HCT116 (cell line): Measurements from ENCODE around the gene ACE2. TPM values are rescaled to one million over a fixed set of nuclear protein-coding genes. Genes with fewer than 3 reads are reported as not detected.
"Not testable (repeated sequence)": the region's sequence is repeated elsewhere in the genome, so short reads cannot be mapped to it uniquely, and the experiment has no call there.

Experiments
- ATAC-seq: fragments of 200-7000 bp; cut with Tn5 transposase; 2 replicates; pipeline ENCODE4 v1.9.1; 2020; ENCODE audit warnings: mild to moderate bottlenecking, moderate library complexity
- Bru-seq: library from RNA; stranded (reverse); fragments of 400-500 nt; gene quantifications from one replicate; lab custom pipeline; 2021; lab: Mats Ljungman, UMichigan
- BruChase-seq, 2 experiments: library from RNA; stranded (reverse); fragments of 400-500 nt; gene quantifications; one replicate each; lab custom pipeline; 2021; lab: Mats Ljungman, UMichigan
- BruUV-seq: library from RNA; stranded (reverse); fragments of 400-500 nt; replicated peaks from 2 replicates; lab custom pipeline; 2021; lab: Mats Ljungman, UMichigan
- CTCF ChIA-PET: fragments of 300-600 bp; sonication (Branson Sonifier 250); formaldehyde crosslinking; loops from one replicate; lab custom pipeline; 2021; ENCODE audit warnings: antibody characterized with exemption; lab: Charles Lee
- POLR2A ChIA-PET: fragments of 300-600, 350-600 bp; sonication (Branson Sonifier 250); formaldehyde crosslinking; loops from one replicate; lab custom pipeline; 2021; ENCODE audit warnings: antibody characterized with exemption; lab: Charles Lee
- RAD21 ChIA-PET, 2 experiments: fragments of 300-600 bp; sonication (Branson Sonifier 250); formaldehyde crosslinking; loops; one replicate each; lab custom pipeline; 2023; ENCODE audit warnings: low total read pairs in 2 of 2; ENCODE audit not compliant: uncharacterized antibody in 2 of 2, unreplicated experiment in 2 of 2, low non-redundant PET in 1 of 2; lab: Charles Lee
- DNase-seq: peaks from one replicate; pipeline ENCODE4 v3.0.0-alpha.2; 2010; ENCODE audit warnings: low read depth, low spot score
- H2AFZ ChIP-seq: fragments of 200-600 bp; shearing (Covaris generic), sonication (generic); 2 replicates; pipeline ENCODE4 v1.6.1; 2017; ENCODE audit warnings: low read depth, mixed run types, mixed read lengths, antibody characterized with exemption, low read length; ENCODE audit not compliant: poor library complexity, severe bottlenecking
- H3K27ac ChIP-seq: 2 replicates; pipeline ENCODE4 v1.5.1; 2012; ENCODE audit warnings: low read depth, low read length
- H3K27me3 ChIP-seq: fragments of 200-600 bp; sonication (generic); 2 replicates; pipeline ENCODE4 v1.6.1; 2016; ENCODE audit warnings: mixed run types, low read length, mixed read lengths; ENCODE audit not compliant: insufficient read depth
- H3K36me3 ChIP-seq, 2 experiments: fragments of 200-500 bp in 1 of 2; fragments of 200-600 bp in 1 of 2; sonication (Bioruptor generic) in 1 of 2; sonication (generic) in 1 of 2; 2 replicates each; pipeline versions ENCODE4 v1.5.1 to v1.6.1; 2014 to 2016; ENCODE audit warnings: low read length in 2 of 2, inconsistent platforms in 1 of 2, mixed read lengths in 1 of 2, mixed run types in 1 of 2; ENCODE audit not compliant: insufficient read depth in 2 of 2, control insufficient read depth in 1 of 2
- H3K4me1 ChIP-seq, 2 experiments: fragments of 200-600 bp in 1 of 2; sonication (generic) in 1 of 2; 2 replicates each; pipeline versions ENCODE4 v1.5.1 to v1.6.1; 2012 to 2017; ENCODE audit warnings: low read length in 2 of 2, inconsistent platforms in 1 of 2, mild to moderate bottlenecking in 1 of 2, mixed read lengths in 1 of 2, mixed run types in 1 of 2, moderate library complexity in 1 of 2; ENCODE audit not compliant: insufficient read depth in 2 of 2, control insufficient read depth in 1 of 2
- H3K4me2 ChIP-seq: fragments of 200-600 bp; sonication (generic); 2 replicates; pipeline ENCODE4 v1.6.1; 2017; ENCODE audit warnings: mixed run types, low read length, mixed read lengths
- H3K4me3 ChIP-seq, 2 experiments: fragments of 200-600 bp in 1 of 2; sonication (generic) in 1 of 2; replicated peaks in 1 of 2; 2 replicates each; pipeline ENCODE4 v1.5.1; 2011 to 2016; ENCODE audit warnings: low read length in 2 of 2, control low read depth in 1 of 2, low read depth in 1 of 2, mild to moderate bottlenecking in 1 of 2, mixed read lengths in 1 of 2, mixed run types in 1 of 2
- H3K79me2 ChIP-seq: fragments of 200-600 bp; sonication (generic); 2 replicates; pipeline ENCODE4 v1.6.1; 2017; ENCODE audit warnings: mild to moderate bottlenecking, mixed run types, low read length, moderate library complexity, mixed read lengths; ENCODE audit not compliant: insufficient read depth
- H3K9ac ChIP-seq: fragments of 200-600 bp; sonication (generic); 2 replicates; pipeline ENCODE4 v1.6.1; 2016; ENCODE audit warnings: low read length, mixed read lengths
- H3K9me2 ChIP-seq: fragments of 200-600 bp; sonication (generic), shearing (Covaris generic); 2 replicates; pipeline ENCODE4 v1.6.1; 2017; ENCODE audit warnings: mixed run types, mild to moderate bottlenecking, moderate library complexity; ENCODE audit not compliant: insufficient read depth
- H3K9me3 ChIP-seq, 2 experiments: fragments of 200-500 bp in 1 of 2; fragments of 200-600 bp in 1 of 2; sonication (Bioruptor generic) in 1 of 2; sonication (generic) in 1 of 2; 2 replicates each; pipeline ENCODE4 v1.6.1; 2014 to 2017; ENCODE audit warnings: low read length in 2 of 2, mixed read lengths in 2 of 2, inconsistent platforms in 1 of 2, low read depth in 1 of 2, mild to moderate bottlenecking in 1 of 2, mixed run types in 1 of 2, moderate library complexity in 1 of 2; ENCODE audit not compliant: control insufficient read depth in 1 of 2, insufficient read depth in 1 of 2
- H4K20me1 ChIP-seq: fragments of 200-600 bp; sonication (generic), shearing (Covaris generic); 2 replicates; pipeline ENCODE4 v1.6.1; 2017; ENCODE audit warnings: mixed run types, mild to moderate bottlenecking, moderate library complexity; ENCODE audit not compliant: insufficient read depth
- CEBPB ChIP-seq: IDR thresholded peaks from 2 replicates; pipeline ENCODE4 v1.6.1; 2012; ENCODE audit warnings: low read depth
- JUND ChIP-seq: IDR thresholded peaks from 2 replicates; pipeline ENCODE4 v1.6.1; 2012
- POLR2A ChIP-seq: IDR thresholded peaks from 2 replicates; pipeline ENCODE4 v1.7.0; 2011; ENCODE audit warnings: borderline replicate concordance; ENCODE audit not compliant: insufficient read depth, insufficient read length; ENCODE audit errors: extremely low read depth
- POLR2AphosphoS5 ChIP-seq: IDR thresholded peaks from 2 replicates; pipeline ENCODE4 v1.6.1; 2011; ENCODE audit warnings: mild to moderate bottlenecking, low read depth, low read length, moderate library complexity
- SIN3A ChIP-seq: IDR thresholded peaks from 2 replicates; pipeline ENCODE4 v1.6.1; 2012; ENCODE audit warnings: low read depth
- SRF ChIP-seq: IDR thresholded peaks from 2 replicates; pipeline ENCODE4 v1.6.1; 2012; ENCODE audit warnings: low read depth
- TCF7L2 ChIP-seq: IDR thresholded peaks from 2 replicates; pipeline ENCODE4 v1.7.0; 2011; ENCODE audit warnings: borderline replicate concordance, inconsistent platforms; ENCODE audit not compliant: insufficient read depth, insufficient read length; ENCODE audit errors: extremely low read depth
- YY1 ChIP-seq: IDR thresholded peaks from 2 replicates; pipeline ENCODE4 v1.6.1; 2011; ENCODE audit warnings: low read length, low read depth, moderate library complexity, mild to moderate bottlenecking; ENCODE audit not compliant: insufficient replicate concordance; ENCODE audit errors: extremely low read depth
- ZBTB33 ChIP-seq: IDR thresholded peaks from 2 replicates; pipeline ENCODE4 v1.6.1; 2011; ENCODE audit warnings: mild to moderate bottlenecking, low read length, moderate library complexity; ENCODE audit not compliant: insufficient replicate concordance; ENCODE audit errors: extremely low read depth
- ZFX ChIP-seq: fragments of 450-650 bp; IDR thresholded peaks from 2 replicates; pipeline ENCODE4 v1.6.1; 2017
- ZNF274 ChIP-seq: fragments of 200-500 bp; sonication (Bioruptor generic); IDR thresholded peaks from 2 replicates; pipeline ENCODE4 v1.6.1; 2014; ENCODE audit warnings: mild to moderate bottlenecking, low read depth, low read length, inconsistent platforms
- intact Hi-C: fragments of 100-400 bp; cut with micrococcal nuclease; formaldehyde crosslinking; loops from 2 replicates; pipeline ENCODE4 v1.10.0; 2022
- long read RNA-seq: library from polyadenylated mRNA; unstranded; transcript quantifications from one replicate; pipeline ENCODE4 v2.0.0, GENCODE V29; 2021; ENCODE audit not compliant: unreplicated experiment
- polyA plus RNA-seq: library from polyadenylated mRNA; unstranded; fragments of >200 nt; gene quantifications from 2 replicates; pipeline ENCODE4 v1.2.1, GENCODE V29; 2012; ENCODE audit warnings: missing spikeins
- total RNA-seq: library from RNA; stranded (reverse); gene quantifications from one replicate; pipeline ENCODE4 v1.2.1, GENCODE V29; 2021; ENCODE audit not compliant: unreplicated experiment
- TF ChIP-seq, protein P1 (sequence below): IDR thresholded peaks from 2 replicates; pipeline ENCODE4 v1.6.1; 2012

ACE2 gene
- total RNA-seq (not detected), Bru-seq, nascent RNA (not detected), BruChase-seq, experiment 1, labeled RNA remaining after a 6-hour chase (not detected), BruChase-seq, experiment 2, labeled RNA remaining after a 2-hour chase (not detected)
- not detected in 2 replicates for polyA plus RNA-seq
- long read RNA-seq: 0 reads

DNA sequence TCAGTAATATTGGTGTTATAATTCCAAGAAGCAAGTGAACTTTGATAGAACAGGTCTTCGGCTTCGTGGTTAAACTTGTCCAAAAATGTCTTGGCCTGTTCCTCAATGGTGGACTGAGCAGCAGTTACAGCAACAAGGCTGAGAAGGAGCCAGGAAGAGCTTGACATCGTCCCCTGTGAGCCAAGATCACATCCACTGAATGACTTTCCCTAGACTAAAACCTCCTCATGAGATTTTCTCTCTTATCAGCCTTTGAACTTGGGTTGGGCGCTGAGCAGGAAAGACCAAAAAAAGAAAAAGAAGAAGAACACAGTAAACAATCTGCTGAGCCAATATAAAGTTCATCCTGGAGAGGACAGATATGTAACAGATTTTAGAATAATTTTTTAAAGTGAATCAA is at the start of gene ACE2:
Gene ACE2 (minus strand): TSS at position 216 of the 400 bp plus-strand sequence. CDS start 49 bp downstream, at position 167.
- DNase-seq (no peak), ATAC-seq (no peak)
- peak within 1 kb of the TSS; percentile 26 for H2AFZ ChIP-seq
- no peaks in the 10 kb centered on the region for H3K27me3 ChIP-seq
- peak within 1 kb of the TSS; percentile 33 for H3K4me2 ChIP-seq
- TF ChIP-seq POLR2AphosphoS5: no peak
- no peaks in the 10 kb centered on the region for H4K20me1 ChIP-seq
- no peaks in the 10 kb centered on the region for H3K79me2 ChIP-seq
- BruUV-seq: no TSS peak
- no peak within 1 kb of the TSS for H3K9ac ChIP-seq
- H3K4me3 ChIP-seq: no peak within 1 kb of the TSS
- peaks cover 0 to 12% of the 10 kb centered on the region in 2 experiments; a peak in 2 of 4 replicates for H3K4me1 ChIP-seq
- no peaks in the 10 kb centered on the region for H3K9me2 ChIP-seq
- ChIA-PET POLR2A (no interaction called here), CTCF (no interaction called here), RAD21 (no interaction called here)
- no peak within 1 kb of the TSS for H3K27ac ChIP-seq
- no peaks in the 10 kb centered on the region for H3K9me3 ChIP-seq
- intact Hi-C loops: no loop called here
- no peaks in the 10 kb centered on the region for H3K36me3 ChIP-seq

DNA sequence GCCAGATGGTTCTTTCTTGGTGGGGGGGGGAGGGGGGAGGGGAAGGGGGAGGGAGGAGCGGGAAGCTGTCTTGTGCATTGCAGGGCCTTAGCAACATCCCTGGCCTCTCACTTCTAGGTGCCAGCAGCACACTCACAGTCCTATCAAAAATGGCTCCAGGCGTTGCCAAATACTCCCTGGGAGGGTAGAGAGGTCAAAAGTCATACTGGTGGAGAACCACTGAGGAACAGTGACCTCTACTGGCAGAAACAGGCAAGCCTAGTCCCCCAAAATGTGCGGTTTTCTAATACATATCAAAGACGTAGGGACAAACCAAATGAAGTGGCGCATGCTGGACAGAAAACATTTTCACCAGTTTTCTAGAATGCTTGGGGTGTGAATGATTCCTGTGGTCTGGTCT is 46.8 kb upstream of the ACE2 start:
- H3K4me2 ChIP-seq, POLR2A ChIA-PET, H3K4me3 ChIP-seq, H3K9me2 ChIP-seq, H3K36me3 ChIP-seq, BruUV-seq, DNase-seq, H3K79me2 ChIP-seq, RAD21 ChIA-PET, CTCF ChIA-PET, H3K9me3 ChIP-seq, H3K27me3 ChIP-seq, H2AFZ ChIP-seq, H3K9ac ChIP-seq, H3K4me1 ChIP-seq, H4K20me1 ChIP-seq, H3K27ac ChIP-seq: not testable (repeated sequence)
- intact Hi-C loops: loop anchor here (10.0 kb wide), 1 partner anchor 153 kb away; the partner anchor contains the start of gene PIR
- ATAC-seq: peak; percentile 82

DNA sequence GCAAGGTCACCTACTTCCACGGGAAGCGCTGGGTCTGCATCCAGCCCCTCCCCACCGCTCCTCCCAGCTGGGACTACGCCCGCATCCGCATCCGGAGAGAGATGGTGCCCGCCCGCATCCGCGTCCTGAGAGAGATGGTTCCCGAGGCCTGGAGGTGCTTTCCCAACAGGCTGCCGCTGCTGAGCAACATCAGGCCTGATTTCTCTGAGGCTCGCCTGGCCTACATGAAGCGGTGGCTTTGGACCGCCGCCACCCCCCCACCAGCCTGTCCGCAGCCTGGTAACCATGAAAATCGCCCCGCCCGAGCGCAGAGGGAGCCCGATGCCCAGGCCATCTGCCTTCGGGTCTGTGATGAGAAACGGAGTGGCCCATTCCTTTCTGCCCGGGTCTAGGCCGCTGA is 45.8 kb upstream of the ACE2 start:
- Histone ChIP-seq H3K4me1 (no peaks in the 10 kb centered on the region), H3K27ac (no peak overlapping the region), H3K9ac (no peak overlapping the region), H3K27me3 (no peaks in the 10 kb centered on the region), H3K36me3 (no peaks in the 10 kb centered on the region), H3K4me3 (no peak overlapping the region), H3K4me2 (no peak overlapping the region), H3K79me2 (no peaks in the 10 kb centered on the region), H2AFZ (no peak overlapping the region), H3K9me3 (no peaks in the 10 kb centered on the region), H4K20me1 (no peaks in the 10 kb centered on the region), H3K9me2 (no peaks in the 10 kb centered on the region)
- no TSS peak for BruUV-seq
- intact Hi-C loops: loop anchor here (10.0 kb wide), 1 partner anchor 152 kb away; the partner anchor contains the start of gene PIR
- TF ChIP-seq POLR2A (no peak), SRF (no peak), ZFX (no peak), YY1 (no peak), JUND (no peak), TCF7L2 (no peak), CEBPB (no peak), ZBTB33 (no peak), ZNF274 (no peak), SIN3A (no peak)
- TF ChIP-seq, protein P1, sequence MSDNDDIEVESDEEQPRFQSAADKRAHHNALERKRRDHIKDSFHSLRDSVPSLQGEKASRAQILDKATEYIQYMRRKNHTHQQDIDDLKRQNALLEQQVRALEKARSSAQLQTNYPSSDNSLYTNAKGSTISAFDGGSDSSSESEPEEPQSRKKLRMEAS: no peak
- ATAC-seq (no peak), DNase-seq (no peak)
- CTCF ChIA-PET: no interaction called here
- POLR2A ChIA-PET: no interaction called here
- RAD21 ChIA-PET: no interaction called here
